IgD-negative memory B cell (primary cell): ENCODE data around the gene CCNE1. TPM values are rescaled to one million over a fixed set of nuclear protein-coding genes. Genes with fewer than 3 reads are reported as not detected.

Experiments
- H3K27ac Mint-ChIP-seq, 3 donors: one replicate each; pipeline ENCODE4 v1.8.0; 2020 to 2022; ENCODE audit warnings: mild to moderate bottlenecking in 3 of 3, mixed read lengths in 3 of 3, moderate library complexity in 1 of 3
- H3K27me3 Mint-ChIP-seq: one replicate; pipeline ENCODE4 v1.8.0; 2021; ENCODE audit warnings: mixed read lengths
- H3K36me3 Mint-ChIP-seq: one replicate; pipeline ENCODE4 v1.8.0; 2020; ENCODE audit warnings: mild to moderate bottlenecking, mixed read lengths
- H3K4me1 Mint-ChIP-seq, 3 donors: one replicate each; pipeline ENCODE4 v1.8.0; 2020 to 2022; ENCODE audit warnings: mixed read lengths in 3 of 3, mild to moderate bottlenecking in 1 of 3
- H3K4me3 Mint-ChIP-seq, 4 donors: one replicate each; pipeline ENCODE4 v1.8.0; 2020 to 2022; ENCODE audit warnings: mild to moderate bottlenecking in 4 of 4, mixed read lengths in 4 of 4, moderate library complexity in 3 of 4
- H3K9me3 Mint-ChIP-seq, 3 donors: one replicate each; pipeline ENCODE4 v1.8.0; 2020 to 2021; ENCODE audit warnings: mixed read lengths in 3 of 3, mild to moderate bottlenecking in 1 of 3
- polyA plus RNA-seq: library from polyadenylated mRNA; unstranded; fragments of 300-500 nt; fragmentation: Illumina TruSeq; gene quantifications from one replicate; pipeline ENCODE4 v1.2.3, GENCODE V29; 2021

Gene CCNE1
- polyA plus RNA-seq, 1 donor from 2014 or later: 0.55 TPM

DNA sequence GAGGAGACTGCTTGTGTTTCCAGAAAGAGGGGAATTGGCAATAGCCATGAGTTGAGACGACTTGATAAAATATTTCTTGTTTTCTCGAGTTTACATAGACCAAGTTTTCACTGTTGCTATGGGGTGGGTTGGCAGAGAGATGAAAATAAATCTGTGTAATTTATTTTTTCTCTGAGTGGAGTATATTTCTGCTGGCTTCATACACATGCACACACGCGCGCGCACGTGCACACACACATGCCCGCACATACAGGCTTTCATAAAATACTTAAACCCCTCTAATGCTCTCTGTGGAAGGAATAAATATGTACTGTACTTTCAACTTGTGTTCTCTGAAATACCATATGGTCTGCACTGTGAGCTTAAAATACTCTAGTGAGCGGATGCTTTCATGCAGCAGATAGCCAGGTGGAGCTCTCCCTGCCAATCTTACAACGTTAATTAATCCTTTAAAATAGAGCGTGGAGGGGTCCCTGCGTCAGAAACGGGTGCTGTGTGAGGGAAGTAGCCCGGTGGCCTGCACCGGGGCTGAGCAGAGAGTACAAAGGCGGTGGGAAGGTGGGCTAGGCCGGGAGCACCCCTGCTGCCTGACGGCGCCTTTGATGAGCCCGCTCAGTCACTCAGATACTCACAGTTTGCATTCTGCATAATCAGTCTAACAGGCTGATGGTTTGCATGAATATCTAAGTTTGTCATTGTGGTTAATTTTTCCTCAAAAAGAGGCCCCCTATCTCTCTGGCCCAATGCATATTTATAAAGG lies 44.1 kb downstream of the CCNE1 start:
- peaks cover 0 to 4% (median 0%) of the 10 kb centered on the region in 3 donors for H3K4me1 Mint-ChIP-seq
- H3K4me3 Mint-ChIP-seq: no peak overlapping the region
- H3K27me3 Mint-ChIP-seq: peaks cover 5% of the 10 kb centered on the region
- no peaks in the 10 kb centered on the region for H3K9me3 Mint-ChIP-seq
- H3K36me3 Mint-ChIP-seq: no peaks in the 10 kb centered on the region
- no peak overlapping the region for H3K27ac Mint-ChIP-seq

DNA sequence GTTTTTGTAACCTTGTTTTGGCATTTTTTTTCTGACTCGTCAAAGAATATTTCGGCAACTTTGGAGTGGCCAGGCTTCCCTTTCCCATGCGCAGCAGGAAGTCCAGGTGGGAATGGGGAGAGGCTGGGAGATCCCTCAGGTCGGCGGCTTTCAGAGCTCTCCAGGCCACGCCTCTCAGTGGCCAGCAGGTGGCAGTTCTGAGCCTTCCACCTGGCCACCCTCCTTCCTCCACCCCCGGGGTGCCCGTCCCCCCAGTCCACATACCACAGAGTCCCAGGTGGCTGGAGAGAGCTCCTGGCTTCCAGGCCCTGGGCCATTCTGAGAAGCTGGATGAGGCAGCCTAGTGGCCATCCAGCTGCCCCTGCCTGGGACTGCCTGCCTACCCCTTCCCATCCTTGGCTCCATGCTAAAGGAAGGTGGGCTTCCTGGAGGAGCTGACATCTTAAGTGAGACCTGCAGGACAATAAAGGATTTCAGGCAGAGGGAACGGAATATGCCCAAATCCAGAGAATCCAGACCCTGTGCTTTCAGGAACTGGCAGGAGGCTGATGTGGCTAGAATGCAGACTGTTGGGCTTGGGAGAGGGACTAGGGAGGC lies 46.3 kb downstream of the CCNE1 start:
- peaks cover 0 to 4% (median 0%) of the 10 kb centered on the region in 3 donors for H3K4me1 Mint-ChIP-seq
- peaks cover 14% of the 10 kb centered on the region for H3K27me3 Mint-ChIP-seq
- no peak overlapping the region for H3K27ac Mint-ChIP-seq
- H3K9me3 Mint-ChIP-seq: no peaks in the 10 kb centered on the region
- H3K36me3 Mint-ChIP-seq: no peaks in the 10 kb centered on the region
- no peak overlapping the region for H3K4me3 Mint-ChIP-seq

DNA sequence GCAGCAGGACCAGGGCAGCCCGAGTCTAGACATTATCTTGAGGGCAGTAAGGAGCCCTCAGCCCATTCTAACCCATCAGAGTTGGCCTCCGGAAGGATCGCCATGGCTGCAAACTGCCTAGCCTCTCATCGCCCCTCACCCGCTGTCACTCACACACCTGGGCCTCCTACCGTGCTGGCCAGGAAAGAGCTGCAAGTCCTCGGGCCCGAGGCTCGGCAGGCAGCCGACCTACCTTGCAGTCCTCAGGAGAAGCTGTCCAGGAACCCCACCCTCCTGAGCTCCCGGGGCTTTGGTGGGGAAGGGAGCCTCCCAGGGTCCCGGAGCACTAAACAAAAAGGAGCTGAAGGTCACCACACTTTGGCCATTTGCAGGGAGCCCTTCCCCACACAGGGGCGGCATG lies 46.8 kb downstream of the CCNE1 start:
- Mint-ChIP-seq H3K27me3 (peaks cover 15% of the 10 kb centered on the region), H3K36me3 (no peaks in the 10 kb centered on the region), H3K4me3 (no peak overlapping the region), H3K4me1 (peaks cover 0 to 4% (median 0%) of the 10 kb centered on the region in 3 donors), H3K9me3 (no peaks in the 10 kb centered on the region), H3K27ac (no peak overlapping the region)

DNA sequence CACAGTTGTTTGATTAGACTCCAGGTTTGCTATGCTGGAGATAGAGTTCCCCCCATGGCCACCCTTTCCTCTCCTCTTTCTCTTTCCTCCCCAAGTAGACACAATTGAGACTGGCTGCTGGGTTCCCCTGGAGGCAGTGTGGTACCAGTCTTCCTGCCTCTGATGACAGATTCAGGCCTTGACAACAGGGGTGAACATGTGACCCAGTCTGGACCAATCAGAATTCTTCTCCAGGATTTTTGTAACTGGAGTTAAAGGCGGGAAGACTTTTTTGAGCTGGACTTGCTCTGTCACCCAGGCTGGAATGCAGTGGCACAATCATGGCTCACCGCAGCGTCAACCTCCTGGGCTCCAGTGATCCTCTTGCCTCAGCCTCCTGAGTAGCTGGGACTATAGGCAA lies 48.7 kb downstream of the CCNE1 start:
- Mint-ChIP-seq H3K27ac (no peak overlapping the region), H3K4me3 (no peak overlapping the region), H3K27me3 (peaks cover 22% of the 10 kb centered on the region), H3K36me3 (peaks cover 3% of the 10 kb centered on the region), H3K9me3 (no peaks in the 10 kb centered on the region), H3K4me1 (no peaks in the 10 kb centered on the region)

DNA sequence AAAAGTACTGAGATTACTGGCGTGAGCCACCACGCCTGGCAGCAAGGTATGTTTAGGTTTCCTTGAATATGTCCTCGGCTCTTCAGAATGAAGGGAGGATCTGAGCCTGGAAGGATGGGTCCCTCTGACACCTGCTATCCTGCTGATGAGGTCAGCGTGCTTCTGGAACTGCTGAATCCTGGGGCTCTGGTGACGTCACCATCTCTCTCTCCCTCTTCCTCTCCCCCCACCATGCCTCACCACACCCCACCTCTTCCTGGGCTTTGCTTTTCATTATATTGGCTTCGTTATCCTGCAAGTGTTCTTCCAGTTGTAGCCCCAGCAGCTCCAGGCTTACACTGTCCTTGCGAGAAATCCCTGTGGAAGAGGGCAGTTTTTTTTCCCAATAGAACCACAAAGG lies 49.8 kb downstream of the CCNE1 start:
- Mint-ChIP-seq H3K4me3 (no peak overlapping the region), H3K27ac (no peak overlapping the region), H3K9me3 (peaks cover under 1 to 5% (median 2%) of the 10 kb centered on the region in 3 donors), H3K27me3 (peaks cover 23% of the 10 kb centered on the region), H3K4me1 (no peaks in the 10 kb centered on the region), H3K36me3 (peaks cover 3% of the 10 kb centered on the region)

DNA sequence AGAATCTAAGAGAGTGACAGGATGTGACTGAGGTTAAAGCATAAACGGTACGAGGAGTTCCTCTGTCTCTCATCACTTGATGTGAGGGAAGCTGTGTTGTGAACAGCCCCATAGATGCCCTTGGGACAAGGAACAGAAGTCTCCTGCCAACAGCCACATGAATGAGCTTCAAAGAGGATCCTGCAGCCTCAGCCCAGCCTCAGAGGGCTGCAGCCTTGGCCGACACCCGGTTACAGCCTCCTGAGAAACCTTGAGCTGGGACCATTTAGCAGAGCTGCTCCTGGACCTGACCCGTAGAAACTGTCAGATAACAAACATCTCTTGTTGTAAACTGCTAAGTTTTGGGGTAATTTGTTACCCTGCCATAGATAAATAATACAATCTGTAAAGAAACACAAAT lies 54.2 kb downstream of the CCNE1 start:
- Mint-ChIP-seq H3K27ac (no peak overlapping the region), H3K36me3 (peaks cover 4% of the 10 kb centered on the region), H3K4me1 (no peaks in the 10 kb centered on the region), H3K9me3 (peaks cover 2 to 10% (median 2%) of the 10 kb centered on the region in 3 donors), H3K4me3 (no peak overlapping the region), H3K27me3 (peaks cover 22% of the 10 kb centered on the region)

DNA sequence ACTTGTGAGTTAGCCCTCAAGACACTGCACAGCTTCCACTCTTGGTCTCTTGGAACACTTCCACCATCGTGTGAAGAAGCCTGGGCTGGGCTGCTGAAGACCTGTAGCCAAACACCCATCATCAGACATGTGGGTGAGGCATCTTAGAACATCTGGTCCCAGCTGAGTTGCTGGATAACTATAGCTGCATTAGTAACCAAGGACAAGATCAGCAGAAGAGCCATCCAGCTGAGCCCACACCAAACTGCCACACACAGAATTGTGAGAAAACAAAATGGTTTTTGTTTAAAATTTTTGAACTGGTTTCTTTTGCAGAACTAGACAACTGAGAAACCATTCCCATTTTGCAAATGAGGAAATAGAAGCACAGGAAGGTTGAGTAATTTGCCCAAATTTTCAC lies 56.2 kb downstream of the CCNE1 start:
- Mint-ChIP-seq H3K27me3 (peaks cover 26% of the 10 kb centered on the region), H3K4me1 (peaks cover 0 to 2% (median 2%) of the 10 kb centered on the region in 3 donors), H3K9me3 (peaks cover 2 to 10% (median 4%) of the 10 kb centered on the region in 3 donors), H3K27ac (no peak overlapping the region), H3K36me3 (peaks cover 4% of the 10 kb centered on the region), H3K4me3 (no peak overlapping the region)

DNA sequence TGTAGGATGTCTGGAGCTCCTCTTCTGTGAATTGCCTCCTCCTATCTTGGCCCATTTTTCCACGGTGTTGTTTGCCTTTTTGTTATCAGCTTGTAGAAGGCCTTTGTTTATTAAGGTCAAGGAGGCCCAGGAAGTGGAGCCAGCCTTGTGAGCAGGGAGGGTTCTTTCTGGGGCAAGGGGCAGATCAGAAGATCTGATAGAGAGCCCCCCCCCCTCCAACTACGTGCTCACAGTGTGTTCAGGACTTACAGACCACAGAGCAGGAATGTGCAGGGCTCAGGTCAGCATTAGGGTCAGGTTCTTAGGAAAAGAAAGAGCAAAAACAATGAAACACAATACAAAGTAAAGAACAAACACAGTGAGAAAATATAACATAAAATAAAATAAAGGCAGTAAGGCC lies 59.4 kb downstream of the CCNE1 start:
- Mint-ChIP-seq H3K27me3 (peaks cover 22% of the 10 kb centered on the region), H3K4me3 (peak overlapping the region in 2 of 4 donors; percentile 39 to 59), H3K27ac (no peak overlapping the region), H3K36me3 (peaks cover 1% of the 10 kb centered on the region), H3K4me1 (peaks cover 0 to 2% (median 2%) of the 10 kb centered on the region in 3 donors), H3K9me3 (peaks cover 2 to 9% (median 4%) of the 10 kb centered on the region in 3 donors)

DNA sequence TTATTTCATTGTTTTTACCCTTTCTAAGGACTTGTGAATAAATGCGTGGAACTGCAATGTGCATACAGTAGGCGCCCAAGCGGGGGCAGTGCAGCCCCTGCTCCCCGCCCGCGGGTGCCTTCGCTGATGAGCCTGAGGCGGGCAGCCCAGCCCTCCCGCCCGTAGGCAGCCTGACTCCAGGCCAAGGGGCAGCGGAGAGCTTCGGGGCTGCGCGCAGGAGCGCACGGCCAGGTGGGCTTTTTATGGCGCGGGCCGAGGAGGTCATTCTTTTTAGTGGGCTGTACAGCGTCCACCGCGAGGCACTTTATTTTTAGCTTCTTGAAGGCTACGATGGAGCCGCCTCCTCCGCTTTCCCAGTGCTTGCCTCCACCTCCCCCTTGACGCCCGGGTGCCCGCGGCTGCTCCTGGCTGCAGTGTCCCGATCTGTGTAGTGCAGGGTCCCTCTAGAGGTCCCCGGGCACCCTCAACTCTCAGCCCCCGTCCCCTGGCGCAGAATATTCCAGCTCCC lies 60.5 kb downstream of the CCNE1 start:
- Mint-ChIP-seq H3K4me1 (peaks cover 4 to 7% (median 4%) of the 10 kb centered on the region in 3 donors), H3K27me3 (peaks cover 20% of the 10 kb centered on the region), H3K36me3 (peaks cover 1% of the 10 kb centered on the region), H3K27ac (no peak overlapping the region), H3K4me3 (peak overlapping the region; percentile 58 to 90 (median 79)), H3K9me3 (peaks cover 0 to 3% (median 2%) of the 10 kb centered on the region in 3 donors)

DNA sequence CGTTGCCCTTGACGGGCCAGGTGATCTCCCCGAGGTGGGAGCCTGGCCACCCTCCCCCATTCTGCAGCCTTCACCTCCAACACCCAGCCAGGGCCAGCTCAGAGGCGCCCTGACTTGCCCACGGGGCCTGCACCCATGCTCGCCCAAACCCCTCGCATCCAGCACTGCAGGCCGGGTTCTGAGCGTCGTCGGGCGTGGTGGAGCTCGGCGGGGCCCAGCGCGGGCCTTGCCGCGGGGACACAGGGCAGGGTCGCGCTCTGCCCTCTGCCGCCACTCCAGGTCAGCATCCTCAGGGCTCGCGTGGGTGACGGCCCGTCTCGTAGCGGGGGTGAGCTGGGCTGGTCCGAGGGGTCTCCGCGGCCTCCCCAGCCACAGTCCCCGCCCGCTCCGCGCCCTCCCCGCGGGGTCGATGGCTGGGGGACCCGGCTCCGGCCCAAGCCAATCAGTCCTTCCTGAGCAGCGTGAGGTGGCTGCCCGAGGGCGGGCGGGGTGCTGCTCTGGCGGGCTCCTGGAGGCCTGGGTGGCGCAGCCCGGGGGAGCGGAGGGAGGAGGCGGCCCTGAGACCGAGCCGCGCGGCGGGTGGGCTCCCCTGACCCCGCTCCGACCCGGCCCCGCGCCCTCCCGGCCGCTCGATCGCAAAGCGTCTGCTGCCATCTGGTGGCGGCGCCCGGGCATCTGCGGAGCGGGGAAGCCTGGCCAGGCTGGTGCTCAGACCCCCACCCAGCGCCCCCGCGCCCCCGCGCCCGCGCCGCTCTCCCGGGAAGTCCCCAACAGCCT lies 61.4 kb downstream of the CCNE1 start:
- H3K27me3 Mint-ChIP-seq: peaks cover 20% of the 10 kb centered on the region
- H3K4me1 Mint-ChIP-seq: peaks cover 4 to 7% (median 4%) of the 10 kb centered on the region in 3 donors
- H3K9me3 Mint-ChIP-seq: peaks cover 0 to 2% (median 0%) of the 10 kb centered on the region in 3 donors
- peaks cover 1% of the 10 kb centered on the region for H3K36me3 Mint-ChIP-seq
- peak overlapping the region; percentile 62 to 90 (median 76) for H3K4me3 Mint-ChIP-seq
- no peak overlapping the region for H3K27ac Mint-ChIP-seq

Other genes with a start within 250 kb of the CCNE1 start
- gene POP4, start 205.7 kb upstream of the CCNE1 start, polyA plus RNA-seq: 128 TPM
- 10.2 TPM for gene PLEKHF1, start 146.5 kb upstream of the CCNE1 start, polyA plus RNA-seq
- gene C19orf12, start 96.7 kb upstream of the CCNE1 start, polyA plus RNA-seq: 17.6 TPM
- 9.8 TPM for gene URI1, start 130.2 kb downstream of the CCNE1 start, polyA plus RNA-seq